Activated CD4-positive, alpha-beta T cell treated with anti-CD3 and anti-CD28 coated beads, Interleukin-2, amount 50 U/mL, for 16 hours (primary cell): ENCODE results near the gene SELENOT.

ENCODE experiments used
- DNase-seq: peaks from one replicate; pipeline ENCODE4 v3.0.0-alpha.2; 2020

SELENOT gene

GRCh38 chr3:150673966-150674365, 70.8 kb downstream of the SELENOT start:
- no peak for DNase-seq

- DNase-seq = no peak
These were observed 72.5 kb downstream of the SELENOT start for GRCh38 chr3:150675587-150675986.
